NCI-H524 (cell line): ENCODE measurements around the gene MED16.
A peak's percentile ranks its signal among the peaks of the same experiment; 100 is the strongest.
"Not testable (repeated sequence)": the region's sequence is repeated elsewhere in the genome, so short reads cannot be mapped to it uniquely, and the experiment has no call there.

Experiments used
- DNase-seq, 2 experiments: peaks; one replicate each; lab custom pipeline; 2025; lab: John Stamatoyannopoulos, UW

The MED16 gene

GRCh38 chr19:907183-907853, 14.3 kb upstream of the MED16 start:
- DNase-seq = no peak

- DNase-seq = no peak
These were observed 13.5 kb upstream of the MED16 start for GRCh38 chr19:906480-906879.

- no peak for DNase-seq
These were observed 11.6 kb upstream of the MED16 start for GRCh38 chr19:904545-904944.

GRCh38 chr19:903266-903797, 10.3 kb upstream of the MED16 start:
- DNase-seq = peak; percentile 78 to 90

GRCh38 chr19:902446-903226, 9.6 kb upstream of the MED16 start:
- no peak for DNase-seq

- no peak for DNase-seq
These were observed 9.0 kb upstream of the MED16 start for GRCh38 chr19:902093-902370.

- no peak for DNase-seq
These were observed 8.5 kb upstream of the MED16 start for GRCh38 chr19:901216-902092.

- no peak for DNase-seq
These were observed 7.5 kb upstream of the MED16 start for GRCh38 chr19:900302-901111.

- no peak for DNase-seq
These were observed 7.0 kb upstream of the MED16 start for GRCh38 chr19:900043-900301.

- DNase-seq = no peak
These were observed 6.5 kb upstream of the MED16 start for GRCh38 chr19:899336-900042.

- peak; percentile 87 to 95 for DNase-seq
These were observed 5.7 kb upstream of the MED16 start for GRCh38 chr19:898663-899062.

- no peak for DNase-seq
These were observed 4.6 kb upstream of the MED16 start for GRCh38 chr19:897442-898039.

GRCh38 chr19:896999-897398, 4.0 kb upstream of the MED16 start:
- no peak for DNase-seq

GRCh38 chr19:896434-896833, 3.4 kb upstream of the MED16 start:
- no peak for DNase-seq

GRCh38 chr19:892243-892893, 619 bp downstream of the MED16 start:
- DNase-seq = no peak

GRCh38 chr19:891421-892200, 1.4 kb downstream of the MED16 start:
- DNase-seq = not testable (repeated sequence)

- no peak for DNase-seq
These were observed 2.2 kb downstream of the MED16 start for GRCh38 chr19:890831-891230.

GRCh38 chr19:889662-890295, 3.2 kb downstream of the MED16 start:
- no peak for DNase-seq
